NCI-H2227 treated with DMSO at 0.1 percent for 48 hours (cell line): ENCODE data around the gene TAC4.

Source experiments
- DNase-seq: peaks from one replicate; lab custom pipeline; 2025; lab: John Stamatoyannopoulos, UW

Gene TAC4

GRCh38 chr17:49872754-49873377 is 25.0 kb upstream of the TAC4 start:
- no peak for DNase-seq

DNA sequence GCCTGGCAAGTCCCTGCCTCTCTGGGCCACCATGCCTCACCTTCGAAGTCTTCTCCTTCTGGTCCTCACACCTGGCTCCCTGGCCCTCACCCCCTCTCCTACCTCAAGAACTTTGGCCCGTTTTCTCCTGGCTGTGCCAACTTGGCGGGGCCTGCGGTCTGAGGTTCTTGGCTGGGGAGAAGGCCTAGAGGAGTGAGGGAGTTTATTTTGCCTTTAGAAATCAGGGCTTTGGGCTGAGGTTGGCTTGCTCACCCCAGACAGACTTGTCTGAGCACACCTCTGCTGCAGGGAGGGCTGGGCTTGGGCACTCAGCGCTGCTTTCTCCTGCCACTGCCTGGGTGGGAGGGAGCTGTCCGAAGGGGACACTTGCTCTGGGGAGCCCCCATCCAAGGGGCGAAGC is 23.3 kb upstream of the TAC4 start:
- DNase-seq = no peak

- DNase-seq = no peak
Observed at GRCh38 chr17:49870298-49870697, 22.4 kb upstream of the TAC4 start.

DNA sequence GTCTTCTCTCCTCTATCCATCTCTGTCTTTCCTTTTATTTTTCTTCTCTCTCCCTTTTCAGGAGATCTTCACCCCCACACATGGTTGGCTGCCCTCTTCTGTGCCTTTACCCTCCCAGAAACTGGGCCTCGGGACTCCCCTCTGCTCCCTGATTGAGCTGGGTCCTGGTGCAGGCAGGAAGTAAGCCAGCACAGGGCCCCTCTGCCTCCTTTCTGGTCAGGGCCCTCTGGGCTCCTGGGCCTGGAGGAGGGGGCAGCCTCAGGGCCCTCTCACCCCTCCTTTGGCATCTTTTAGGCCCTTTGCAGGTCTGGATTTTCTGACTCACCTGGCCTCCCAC is 21.1 kb upstream of the TAC4 start:
- DNase-seq = no peak

- no peak for DNase-seq
Observed at GRCh38 chr17:49866882-49867413, 19.1 kb upstream of the TAC4 start.

DNA sequence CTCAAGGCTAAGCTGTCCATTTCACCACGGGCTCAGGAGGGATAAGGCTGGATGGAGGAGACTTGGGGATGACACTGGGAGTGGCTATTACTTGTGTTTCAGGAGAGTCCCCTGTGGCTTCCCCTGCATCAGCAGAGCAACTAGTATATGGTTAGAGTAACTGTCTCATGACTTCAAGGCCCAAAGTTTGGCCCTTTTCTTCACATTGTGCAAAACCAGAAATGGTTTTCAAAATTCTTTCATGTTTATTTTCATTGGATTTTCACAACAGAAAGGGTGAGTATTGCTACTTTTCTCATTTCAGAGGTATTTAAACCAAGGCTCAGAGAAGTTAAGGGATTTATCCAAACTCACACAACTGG is 18.1 kb upstream of the TAC4 start:
- DNase-seq = no peak

GRCh38 chr17:49862781-49863331 is 15.0 kb upstream of the TAC4 start:
- DNase-seq = no peak

DNA sequence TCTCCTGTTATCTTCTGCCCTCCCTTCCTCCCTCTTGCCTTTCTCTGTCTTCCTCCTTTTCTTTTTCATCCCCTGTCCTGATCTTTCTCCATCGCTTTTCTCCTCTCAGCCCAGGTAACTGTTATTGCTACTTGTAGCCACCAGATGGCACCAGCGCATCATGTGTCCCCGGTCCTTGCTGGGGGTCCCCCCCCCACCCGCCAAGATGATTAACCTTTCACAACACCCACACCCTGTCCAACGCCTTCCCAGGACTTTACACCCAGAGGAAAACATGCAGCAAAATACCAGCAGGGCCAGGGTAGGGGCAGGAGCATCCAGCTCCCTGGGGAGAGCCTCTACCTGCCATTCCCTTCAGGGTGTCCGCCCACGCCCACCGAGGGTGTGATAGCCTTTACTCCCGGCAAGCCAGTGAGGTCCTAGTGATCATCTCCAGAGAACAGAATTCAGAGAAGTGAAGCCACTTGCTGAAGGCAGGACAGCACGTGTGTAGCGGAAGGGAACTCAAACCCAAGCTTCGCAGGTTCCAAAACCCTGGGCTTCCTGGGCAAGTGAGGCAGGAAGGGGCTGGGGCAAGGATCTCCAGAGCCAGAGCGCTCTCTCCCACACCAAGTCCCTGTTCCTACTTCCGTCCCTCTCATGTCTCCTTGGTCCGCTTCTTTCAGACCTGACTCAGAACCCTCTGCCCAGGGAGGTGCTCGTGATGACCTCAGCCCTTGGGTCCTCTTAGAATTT is 13.4 kb upstream of the TAC4 start:
- peak; percentile 66 for DNase-seq

DNA sequence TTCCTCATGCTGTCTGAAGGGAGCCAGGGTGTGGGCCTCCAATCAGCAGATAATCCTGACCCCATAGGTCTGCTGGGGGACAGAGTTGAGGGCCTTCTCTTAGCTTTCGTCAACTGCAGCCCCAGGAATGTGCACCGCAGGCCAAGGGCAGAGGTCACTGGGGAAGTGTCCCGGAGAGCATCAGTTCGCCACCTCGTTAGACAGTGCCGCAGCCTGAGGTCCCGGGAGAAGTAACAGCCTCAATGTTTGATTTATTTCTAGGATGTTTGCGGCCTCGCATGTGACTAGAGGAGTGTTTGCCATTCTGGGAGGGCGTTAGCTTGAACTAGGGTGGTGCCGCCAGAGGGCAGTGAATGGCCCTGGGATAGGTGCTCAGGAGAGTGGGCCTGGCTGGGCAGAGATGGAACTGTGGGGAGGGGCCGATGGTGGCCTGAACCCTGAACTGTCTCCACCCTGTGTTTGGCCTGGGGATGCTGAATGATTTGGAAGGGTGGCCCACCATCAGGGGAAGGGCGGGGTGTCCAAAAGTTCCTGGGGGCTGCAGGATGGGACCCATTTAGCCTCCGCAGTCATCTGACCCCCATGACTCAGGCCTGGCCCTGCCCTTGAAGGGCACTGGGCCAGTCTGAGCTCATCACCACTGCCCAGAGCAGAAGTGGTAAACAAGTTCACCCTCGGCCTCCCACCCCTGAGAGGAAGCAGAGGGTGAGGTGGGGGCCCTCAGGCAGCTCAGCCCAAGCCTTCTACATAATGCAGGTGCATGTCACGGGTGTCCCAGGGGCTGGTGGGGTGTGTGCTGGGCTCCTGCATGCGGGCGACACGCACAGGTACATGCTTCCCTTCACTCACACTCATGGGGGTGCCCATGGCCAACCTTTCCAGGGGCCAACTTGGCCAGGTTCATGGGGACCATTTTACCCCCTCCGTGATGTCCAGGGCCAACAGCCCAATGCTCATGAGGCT is 12.4 kb upstream of the TAC4 start:
- no peak for DNase-seq

- DNase-seq = no peak
Observed at GRCh38 chr17:49858796-49859195, 10.9 kb upstream of the TAC4 start.

- no peak for DNase-seq
Observed at GRCh38 chr17:49854126-49854525, 6.3 kb upstream of the TAC4 start.

- DNase-seq = no peak
Observed at GRCh38 chr17:49853470-49854015, 5.7 kb upstream of the TAC4 start.

- peak; percentile 40 for DNase-seq
Observed at GRCh38 chr17:49851387-49852291, 3.8 kb upstream of the TAC4 start.

- DNase-seq = no peak
Observed at GRCh38 chr17:49850772-49851386, 3.0 kb upstream of the TAC4 start.

GRCh38 chr17:49850218-49850610 is 2.3 kb upstream of the TAC4 start:
- DNase-seq = no peak

- DNase-seq = no peak
Observed at GRCh38 chr17:49848739-49849138, 870 bp upstream of the TAC4 start.

DNA sequence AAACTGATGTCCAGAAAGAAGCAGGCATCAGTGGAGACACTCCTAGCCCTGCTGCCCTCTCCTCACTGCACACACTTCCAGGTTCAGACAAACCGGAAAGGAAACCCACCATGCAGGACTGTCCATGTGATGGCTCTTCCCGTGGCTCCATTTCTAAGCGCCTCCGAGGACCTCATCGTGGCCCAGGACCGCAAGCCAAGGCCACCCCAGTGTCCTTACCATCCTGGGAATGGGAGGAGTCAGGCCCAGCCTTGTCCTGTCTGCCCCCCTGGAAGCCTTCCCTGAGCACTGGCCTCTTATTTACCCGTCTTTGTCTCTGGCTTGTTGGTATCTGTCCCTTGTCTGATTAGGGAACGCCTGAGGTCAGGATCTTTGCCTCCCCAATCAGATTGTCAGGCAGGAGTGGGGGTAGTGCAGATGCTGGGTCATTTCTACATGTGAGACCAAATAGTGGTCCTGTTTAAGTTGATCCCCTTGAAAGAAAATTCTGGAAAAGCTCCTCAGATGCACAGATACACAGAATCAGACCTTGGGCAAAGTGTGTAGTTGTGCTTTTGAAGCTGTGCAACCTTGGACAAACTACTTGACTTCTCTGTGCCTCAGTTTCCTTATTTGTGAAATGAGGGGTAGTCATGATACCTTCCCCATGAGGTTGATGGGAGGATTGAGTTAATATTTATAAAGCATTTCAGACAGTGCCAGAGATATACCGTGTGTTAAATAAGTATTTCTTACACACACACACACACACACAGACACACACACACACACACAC is 744 bp downstream of the TAC4 start:
- no peak for DNase-seq

GRCh38 chr17:49845321-49845720 is 2.5 kb downstream of the TAC4 start:
- no peak for DNase-seq

DNA sequence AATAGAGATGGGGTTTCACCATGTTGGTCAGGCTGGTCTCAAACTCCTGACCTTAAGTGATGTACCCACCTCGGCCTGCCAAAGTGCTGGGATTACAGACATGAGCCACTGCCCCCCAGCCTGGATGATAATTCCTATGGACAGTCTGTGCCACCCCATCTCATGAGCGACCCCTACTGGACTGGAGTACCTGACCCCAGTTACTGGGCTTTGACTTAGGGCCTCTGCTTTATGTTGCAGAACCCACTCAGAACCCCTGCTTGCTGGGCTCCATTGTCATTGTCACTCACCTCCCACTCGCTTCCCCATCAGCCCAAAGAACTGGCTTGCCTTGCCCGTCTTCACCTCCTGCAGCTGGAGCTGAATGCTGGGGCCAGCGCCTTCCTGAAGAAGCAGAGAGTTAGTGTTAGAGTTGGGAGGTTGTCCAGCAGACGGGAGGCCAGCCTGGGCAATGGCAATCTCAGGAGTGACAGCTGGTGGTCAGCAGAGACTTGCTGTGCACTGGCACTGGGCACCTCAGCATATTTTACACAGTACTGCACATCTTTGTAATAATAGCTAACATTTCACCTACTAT is 4.0 kb downstream of the TAC4 start:
- no peak for DNase-seq
